Fibroblast of lung (primary cell): ENCODE measurements around the gene AKT2.

Source experiments
- CTCF ChIP-seq, 2 donors: IDR thresholded peaks in 1 of 2; conservative IDR thresholded peaks in 1 of 2; 1 replicate in 1 of 2; 2 replicates in 1 of 2; pipeline ENCODE4 v1.5.1; 2011 to 2012; ENCODE audit warnings: low read length in 2 of 2, control low read depth in 1 of 2, inconsistent platforms in 1 of 2, low read depth in 1 of 2, mild to moderate bottlenecking in 1 of 2
- EZH2 ChIP-seq: IDR thresholded peaks from 2 replicates; pipeline ENCODE4 v1.5.1; 2012; ENCODE audit warnings: low read length, control low read depth, mild to moderate bottlenecking; ENCODE audit errors: missing control alignments

DNA sequence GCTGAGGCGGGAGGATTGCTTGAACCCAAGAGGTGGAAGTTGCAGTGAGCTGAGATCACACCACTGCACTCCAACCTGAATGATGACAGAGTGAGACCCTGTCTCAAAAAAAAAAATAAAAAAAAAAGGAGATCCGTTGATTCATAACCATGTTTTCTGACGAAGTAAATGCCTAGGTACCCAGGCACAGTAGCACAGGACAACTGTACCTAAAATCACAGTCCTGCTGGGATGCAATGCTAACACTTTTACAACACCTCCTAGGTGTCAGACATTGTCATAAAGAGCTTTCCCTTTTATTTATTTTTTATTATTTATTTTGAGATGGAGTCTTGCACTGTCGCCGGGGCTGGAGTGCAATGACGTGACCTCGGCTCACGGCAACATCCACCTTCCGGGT lies 64.5 kb downstream of the AKT2 start:
- TF ChIP-seq CTCF (conservative IDR thresholded peaks at IDR 0.05 in 1 of 2, IDR thresholded peaks at IDR 0.05 in 1 of 2; ENCODE audit: low read depth in 1 of 2, low read length in 2 of 2) (no peak), EZH2 (no peak)
